Adipose tissue (tissue), 3 donors: Measurements from ENCODE around the gene DBN1. TPM values are rescaled to one million over a fixed set of nuclear protein-coding genes. Genes with fewer than 3 reads are reported as not detected.

Experiments
- H3K27ac ChIP-seq: one replicate; pipeline ENCODE4 v1.5.1; 2013; ENCODE audit warnings: low read depth, low read length
- WGBS, 3 donors: extraction: QIAGEN DNeasy Blood & Tissue Kit; methylation state at CpG; one replicate each; pipeline ENCODE4 v1.1.7; 2013; 5-methylcytosine and 5-hydroxymethylcytosine counted together
- polyA plus RNA-seq, 3 donors: library from polyadenylated mRNA; stranded (reverse); fragments of 200-250 nt; gene quantifications; one replicate each; pipeline ENCODE4 v1.2.3, GENCODE V29; 2013
- donor health status: healthy with polysubstance abuse.
- donor health status: Bipolar disorder and iron deficiency.
- donor health status: healthy.

Gene DBN1
- polyA plus RNA-seq, 3 donors: 10.1 to 85.7 (median 45.1) TPM

DNA sequence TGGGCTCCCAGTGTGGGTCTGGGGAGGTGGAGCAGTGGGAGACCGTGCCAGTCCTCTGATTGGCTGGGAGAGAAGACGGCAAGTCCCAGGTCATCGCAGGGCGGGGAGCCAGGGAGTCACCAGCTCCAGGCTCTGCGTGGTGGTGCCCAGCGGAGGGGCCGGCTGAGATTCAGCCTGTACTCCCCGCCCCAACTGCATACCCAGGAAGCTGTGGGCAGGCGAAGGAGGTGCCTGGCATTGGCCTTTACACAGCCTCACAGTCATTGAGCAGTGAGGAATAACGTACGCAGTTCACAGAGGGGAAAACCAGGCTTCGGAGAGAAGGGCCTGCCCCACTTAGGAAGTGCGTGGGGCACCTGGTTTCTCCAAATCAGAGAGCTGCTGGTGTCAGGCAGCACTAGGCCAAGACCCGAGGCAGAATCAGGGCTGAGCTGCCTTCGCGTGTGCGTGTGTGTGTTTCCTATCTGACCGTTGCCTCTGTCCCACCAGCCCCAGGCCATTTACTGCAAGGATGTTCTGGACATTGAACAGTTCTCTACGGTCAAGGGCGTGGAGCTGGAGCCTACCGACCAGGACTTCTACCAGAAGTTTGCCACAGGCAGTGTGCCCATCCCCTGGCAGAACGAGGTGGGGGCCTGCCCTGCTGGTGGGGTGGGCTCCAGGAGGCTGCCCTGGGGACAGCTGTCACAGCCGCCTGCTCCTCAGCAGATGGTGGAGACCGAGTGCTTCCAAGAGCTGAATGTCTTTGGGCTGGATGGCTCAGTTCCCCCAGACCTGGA lies 33.0 kb downstream of the DBN1 start:
- 87 to 89% (median 87%) methylated on average over 24 of the region's 24 CpGs for WGBS, 3 donors
- H3K27ac ChIP-seq: no peak overlapping the region

DNA sequence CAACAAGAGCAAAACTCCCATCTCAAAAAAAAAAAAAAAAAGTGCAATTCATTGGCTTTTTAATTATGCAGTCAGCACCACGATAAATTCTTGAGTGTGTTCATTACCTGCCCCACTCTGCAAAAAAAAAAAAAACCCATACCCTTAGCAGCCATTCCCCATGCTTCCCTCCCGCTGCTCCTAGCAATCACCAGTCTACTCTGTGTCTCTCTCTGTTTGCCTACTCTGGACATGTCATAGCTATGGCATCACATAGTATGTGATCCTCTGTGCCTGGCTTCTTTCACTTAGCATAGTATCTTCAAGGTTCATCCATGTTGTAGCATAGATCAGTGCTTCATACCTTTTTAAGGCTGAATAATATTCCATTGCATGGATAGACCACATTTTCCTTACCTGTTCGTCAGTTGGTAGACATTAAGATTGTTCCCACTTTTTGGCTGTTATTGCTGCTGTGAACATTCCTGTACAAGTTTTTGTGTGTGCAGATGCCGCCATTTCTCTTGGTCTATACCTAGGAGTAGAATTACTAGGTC lies 33.8 kb downstream of the DBN1 start:
- 95 to 97% (median 97%) methylated on average over 4 of the region's 4 CpGs for WGBS, 3 donors
- H3K27ac ChIP-seq: no peak overlapping the region

DNA sequence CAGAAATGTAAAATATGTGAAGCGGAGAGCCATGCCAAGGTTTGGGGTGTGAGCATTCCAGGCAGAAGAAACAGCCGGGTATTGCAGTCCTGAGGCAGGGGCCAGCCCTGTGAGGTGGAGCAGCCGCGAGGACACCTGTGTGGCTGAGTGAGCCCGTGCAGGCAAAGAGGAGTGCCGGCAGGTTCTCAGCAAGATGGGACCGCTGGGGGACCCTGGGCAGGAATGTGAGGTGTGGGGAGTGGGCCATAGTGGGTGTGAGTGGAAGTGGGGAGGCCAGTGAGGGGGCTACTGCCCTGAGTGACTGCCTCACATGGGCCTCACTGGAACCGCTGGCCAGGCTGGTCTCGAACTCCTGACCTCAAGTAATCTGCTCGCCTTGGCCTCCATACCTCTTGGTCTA lies 35.0 kb downstream of the DBN1 start:
- H3K27ac ChIP-seq: no peak overlapping the region
- 92 to 94% (median 93%) methylated on average over 10 of the region's 10 CpGs for WGBS, 3 donors

- whole genome bisulfite sequencing, 3 donors: 61 to 79% (median 79%) methylated on average over 4 of the region's 4 CpGs
These were observed 35.8 kb downstream of the DBN1 start for GRCh38 chr5:177437623-177438022.

DNA sequence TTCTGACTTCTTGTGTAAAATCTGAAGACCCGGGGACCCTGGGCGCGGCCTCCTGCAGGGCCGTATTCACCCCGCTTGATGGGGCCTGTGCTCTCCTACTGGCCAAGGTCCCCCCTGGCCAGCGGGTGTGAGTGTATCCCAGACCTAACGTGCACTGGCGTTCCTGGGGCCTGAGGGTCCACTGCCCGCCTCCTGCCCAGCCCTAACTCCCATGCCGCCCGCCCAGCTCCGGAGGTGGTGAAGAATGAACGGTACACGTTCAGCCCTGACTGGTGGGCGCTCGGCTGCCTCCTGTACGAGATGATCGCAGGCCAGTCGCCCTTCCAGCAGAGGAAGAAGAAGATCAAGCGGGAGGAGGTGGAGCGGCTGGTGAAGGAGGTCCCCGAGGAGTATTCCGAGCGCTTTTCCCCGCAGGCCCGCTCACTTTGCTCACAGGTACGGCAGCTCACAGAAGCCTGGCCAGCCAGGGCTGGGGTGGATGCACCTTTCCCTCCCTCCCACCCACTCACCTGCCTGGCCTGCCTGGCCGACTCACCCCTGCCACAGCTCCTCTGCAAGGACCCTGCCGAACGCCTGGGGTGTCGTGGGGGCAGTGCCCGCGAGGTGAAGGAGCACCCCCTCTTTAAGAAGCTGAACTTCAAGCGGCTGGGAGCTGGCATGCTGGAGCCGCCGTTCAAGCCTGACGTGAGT lies 37.4 kb downstream of the DBN1 start:
- 96 to 97% (median 97%) methylated on average over 36 to 37 of the region's 37 CpGs for WGBS, 3 donors

More at GRCh38 chr5:177437623-177438022, 35.8 kb downstream of the DBN1 start:
- no peak overlapping the region for H3K27ac ChIP-seq

DNA sequence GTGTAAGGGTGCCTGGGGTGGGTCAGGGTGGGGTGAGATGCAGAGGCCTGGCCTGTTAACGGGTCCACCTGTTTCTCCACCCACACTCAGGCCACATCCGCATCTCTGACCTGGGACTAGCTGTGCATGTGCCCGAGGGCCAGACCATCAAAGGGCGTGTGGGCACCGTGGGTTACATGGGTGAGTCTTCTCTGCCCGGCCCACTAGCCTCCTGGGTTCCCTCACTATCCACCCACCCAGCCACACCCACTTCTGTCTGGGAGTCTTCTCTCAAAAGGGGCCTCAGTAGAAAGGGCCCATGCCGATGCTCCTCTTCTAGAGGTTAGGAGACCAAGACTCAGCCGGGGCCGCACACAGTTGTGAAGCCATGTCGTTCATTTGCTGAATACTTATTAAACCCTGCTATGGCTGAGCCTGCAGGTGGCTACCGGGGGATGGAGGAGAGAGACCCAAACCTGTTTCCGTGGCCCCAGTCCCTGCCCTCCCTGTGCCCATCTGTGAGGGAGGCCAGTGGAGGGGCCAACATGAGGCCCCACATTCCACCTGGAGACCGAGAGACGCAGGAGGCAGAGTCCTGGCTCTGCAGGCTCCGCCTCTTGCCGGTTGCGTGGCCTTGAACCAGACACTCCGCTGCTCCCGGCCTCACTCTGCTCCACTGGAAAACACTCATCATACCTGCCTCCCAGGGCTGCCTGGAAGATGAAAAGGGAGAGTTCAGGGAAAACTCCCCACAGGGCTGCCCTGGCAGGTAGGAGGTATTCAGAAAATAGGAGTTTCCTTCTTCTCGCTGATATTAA lies 38.3 kb downstream of the DBN1 start:
- H3K27ac ChIP-seq: no peak overlapping the region
- WGBS, 3 donors: 88 to 96% (median 92%) methylated on average over 20 of the region's 20 CpGs

More for the DNA sequence above, 37.4 kb downstream of the DBN1 start:
- no peak overlapping the region for H3K27ac ChIP-seq

GRCh38 chr5:177434437-177434836 lies 39.0 kb downstream of the DBN1 start:
- WGBS, 3 donors: 87 to 89% (median 87%) methylated on average over 8 of the region's 8 CpGs

GRCh38 chr5:177433658-177434217 lies 39.7 kb downstream of the DBN1 start:
- no peak overlapping the region for H3K27ac ChIP-seq
- WGBS, 3 donors: 91 to 97% (median 92%) methylated on average over 25 to 29 of the region's 29 CpGs

More at GRCh38 chr5:177434437-177434836, 39.0 kb downstream of the DBN1 start:
- no peak overlapping the region for H3K27ac ChIP-seq

GRCh38 chr5:177432839-177433657 lies 40.4 kb downstream of the DBN1 start:
- H3K27ac ChIP-seq: no peak overlapping the region
- 94 to 96% (median 94%) methylated on average over 24 to 25 of the region's 25 CpGs for WGBS, 3 donors

DNA sequence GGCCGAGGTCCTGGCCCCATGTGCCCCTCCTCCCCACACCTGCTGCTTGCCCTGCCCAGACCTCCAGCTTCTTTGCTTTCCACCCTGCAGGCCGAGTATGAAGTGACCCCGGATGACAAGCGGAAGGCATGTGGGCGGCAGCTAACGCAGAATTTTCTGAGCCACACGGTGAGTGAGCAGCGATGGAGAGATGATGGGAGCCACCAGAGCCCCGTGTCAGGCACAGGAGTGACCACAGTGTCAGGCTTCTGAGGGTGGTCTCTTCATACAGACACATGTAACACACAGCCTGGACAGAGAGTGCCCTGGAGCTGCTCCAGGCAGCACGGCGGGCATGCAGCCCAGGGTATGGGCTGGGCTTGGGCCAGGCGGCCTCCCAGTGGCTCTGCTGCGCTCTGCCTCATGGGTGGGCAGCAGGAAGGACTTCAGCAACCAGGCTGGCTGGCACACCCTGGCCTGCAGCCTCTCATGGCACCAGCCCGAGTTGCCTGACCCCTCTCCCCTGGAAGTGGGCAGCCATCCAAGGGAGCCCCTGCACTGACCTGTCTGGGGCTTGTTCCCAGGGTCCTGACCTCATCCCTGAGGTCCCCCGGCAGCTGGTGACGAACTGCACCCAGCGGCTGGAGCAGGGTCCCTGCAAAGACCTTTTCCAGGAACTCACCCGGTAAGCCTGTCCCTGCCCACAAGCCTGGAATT lies 41.1 kb downstream of the DBN1 start:
- no peak overlapping the region for H3K27ac ChIP-seq
- 75 to 89% (median 82%) methylated on average over 18 of the region's 18 CpGs for WGBS, 3 donors

DNA sequence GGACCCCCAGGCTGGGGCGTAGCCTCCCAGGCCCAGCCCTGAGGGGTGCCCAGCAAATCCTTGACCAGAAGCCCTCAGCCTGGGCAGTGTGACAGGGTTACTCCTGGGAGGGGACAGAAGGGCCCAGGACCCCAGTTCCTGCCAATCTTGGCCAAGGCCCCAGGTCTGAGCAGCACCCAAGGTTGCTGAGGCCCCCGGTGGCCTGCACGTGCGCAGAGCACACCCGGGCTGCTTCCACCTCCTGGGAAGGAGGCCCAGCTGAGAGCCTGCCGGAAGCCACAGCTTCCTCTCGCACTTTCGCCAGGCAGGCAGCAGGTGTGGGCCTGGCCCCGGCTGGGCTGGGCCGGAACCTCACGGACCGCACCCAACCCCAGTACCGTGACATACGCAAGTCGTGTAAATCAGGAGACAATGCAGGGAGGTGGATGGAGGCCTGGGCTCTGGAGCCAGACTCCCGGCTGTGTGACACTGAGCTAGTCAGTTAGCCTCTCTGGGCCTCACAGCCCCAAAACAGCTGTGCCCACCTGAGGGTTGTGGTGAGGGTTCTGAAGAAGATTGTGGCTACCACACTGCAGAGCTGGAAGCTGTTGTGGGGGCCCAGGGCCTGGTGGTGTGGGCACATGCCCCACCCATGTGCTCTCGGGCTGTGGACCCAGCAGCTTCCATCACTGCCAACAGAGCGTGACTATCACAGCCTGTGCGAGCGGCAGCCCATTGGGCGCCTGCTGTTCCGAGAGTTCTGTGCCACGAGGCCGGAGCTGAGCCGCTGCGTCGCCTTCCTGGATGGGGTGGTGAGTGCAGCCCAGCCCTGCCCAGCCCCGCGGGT lies 41.9 kb downstream of the DBN1 start:
- H3K27ac ChIP-seq: peak overlapping the region; percentile 17
- 58 to 87% (median 58%) methylated on average over 29 of the region's 29 CpGs for WGBS, 3 donors

- peak overlapping the region; percentile 17 for H3K27ac ChIP-seq
- 77 to 91% (median 82%) methylated on average over 7 of the region's 7 CpGs for WGBS, 3 donors
These were observed 42.5 kb downstream of the DBN1 start for GRCh38 chr5:177430972-177431316.

DNA sequence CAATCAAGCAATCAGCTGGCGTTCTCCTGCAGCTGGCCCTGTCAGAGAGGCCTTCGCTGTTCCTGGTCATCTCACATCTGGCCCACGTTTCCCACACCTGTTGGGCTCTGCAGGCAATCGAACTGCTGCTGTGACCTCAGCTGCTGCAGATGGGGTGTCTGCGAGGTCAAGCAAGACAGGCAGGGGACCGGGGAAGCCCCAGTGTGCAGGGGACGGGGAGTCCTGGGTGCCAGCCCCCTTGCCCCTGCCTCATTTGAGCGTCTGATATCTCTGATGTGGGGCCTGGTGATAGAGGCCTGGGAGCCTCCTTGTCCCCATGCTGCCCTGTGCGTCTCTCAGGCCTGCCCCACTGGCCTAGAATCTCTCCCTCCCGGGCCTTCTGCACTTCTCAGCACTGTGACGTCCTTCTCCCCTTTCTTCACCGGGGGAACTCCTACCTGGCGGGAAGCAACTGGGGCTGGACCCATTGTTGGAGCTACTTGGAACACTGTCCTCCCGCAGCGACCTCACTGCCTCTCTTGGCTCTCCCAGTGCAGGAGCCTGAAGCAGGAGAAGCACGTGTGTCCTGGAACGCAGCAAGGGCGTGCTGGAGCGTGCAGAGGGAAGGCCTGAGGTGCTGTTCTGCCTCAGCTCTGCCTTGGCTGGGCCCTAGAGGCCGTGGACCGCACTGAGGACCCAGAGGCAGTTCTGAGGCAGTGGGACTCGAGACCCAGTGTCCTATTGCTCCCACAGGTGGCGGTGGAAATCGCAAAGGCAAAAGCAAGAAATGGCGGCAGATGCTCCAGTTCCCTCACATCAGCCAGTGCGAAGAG lies 43.1 kb downstream of the DBN1 start:
- H3K27ac ChIP-seq: peak overlapping the region; percentile 73

DNA sequence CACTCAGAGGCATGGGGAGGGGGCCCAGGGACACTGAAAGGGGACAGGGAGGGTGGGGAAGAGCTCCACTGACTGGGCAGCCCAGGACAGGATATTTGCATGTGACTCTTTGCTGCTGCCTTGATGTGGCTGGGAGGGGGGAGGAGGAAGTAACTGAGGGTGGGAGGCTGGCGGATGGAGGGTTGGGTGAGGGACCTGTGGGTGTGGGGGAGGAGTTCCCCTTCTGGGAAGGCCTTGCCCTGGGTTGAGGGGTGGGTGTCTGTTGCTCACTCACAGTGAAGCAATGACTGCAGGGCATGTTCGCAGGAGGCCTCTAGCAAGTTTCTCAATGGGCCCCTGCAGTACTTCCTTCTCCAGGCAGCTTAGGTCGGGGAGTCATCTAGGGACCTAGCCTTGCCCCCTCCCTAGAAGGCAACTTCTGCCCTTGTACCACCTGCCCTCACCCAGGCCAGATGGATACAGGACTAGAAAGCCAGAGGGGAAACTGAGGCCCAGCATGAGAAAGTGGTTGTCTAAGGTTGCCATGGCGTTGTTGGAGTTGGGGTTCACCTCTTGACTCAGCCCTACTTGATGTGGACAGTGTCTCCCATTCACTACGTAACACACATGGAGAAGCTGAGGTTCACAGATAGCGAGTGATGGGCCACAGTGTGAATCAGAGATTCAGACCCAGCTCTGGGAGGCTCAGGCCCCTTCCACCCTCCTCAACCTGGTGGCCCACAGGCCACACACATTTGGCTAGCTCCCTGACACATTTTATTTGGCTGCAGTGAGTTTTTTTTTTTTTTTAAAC lies 44.0 kb downstream of the DBN1 start:
- WGBS, 3 donors: 52 to 86% (median 56%) methylated on average over 6 of the region's 6 CpGs

More for the DNA sequence above, 43.1 kb downstream of the DBN1 start:
- WGBS, 3 donors: 83 to 89% (median 86%) methylated on average over 26 of the region's 26 CpGs

More for the DNA sequence above, 44.0 kb downstream of the DBN1 start:
- H3K27ac ChIP-seq: peak overlapping the region; percentile 56
